GM23338 (cell line): ENCODE measurements around the gene SNRPD2. TPM values are rescaled to one million over a fixed set of nuclear protein-coding genes. Genes with fewer than 3 reads are reported as not detected.

ENCODE experiments used
- ATAC-seq: fragments of 200-7000 bp; cut with Tn5 transposase; 3 replicates; pipeline ENCODE4 v1.9.1; 2020
- DNase-seq: peaks from one replicate; pipeline ENCODE4 v3.0.0-alpha.2; 2015; ENCODE audit warnings: low spot score
- H2AFZ ChIP-seq: fragments of 200-600 bp; sonication (generic); 2 replicates; pipeline ENCODE4 v1.8.0; 2016; ENCODE audit warnings: antibody characterized with exemption, mild to moderate bottlenecking, moderate library complexity
- H3F3A ChIP-seq: fragments of 200-600 bp; sonication (generic); replicated peaks from 2 replicates; pipeline ENCODE4 v1.8.0; 2017; ENCODE audit warnings: antibody characterized with exemption, mixed run types, low read depth
- H3K27ac ChIP-seq: fragments of 200-600 bp; sonication (generic); 2 replicates; pipeline ENCODE4 v1.6.1; 2016; ENCODE audit warnings: low read depth
- H3K27me3 ChIP-seq: fragments of 200-600 bp; sonication (generic); 2 replicates; pipeline ENCODE4 v1.8.0; 2016; ENCODE audit warnings: mild to moderate bottlenecking, mixed run types, moderate library complexity; ENCODE audit not compliant: insufficient read depth
- H3K36me3 ChIP-seq: fragments of 200-600 bp; sonication (generic); 2 replicates; pipeline ENCODE4 v1.8.0; 2016; ENCODE audit warnings: mild to moderate bottlenecking; ENCODE audit not compliant: insufficient read depth
- H3K4me1 ChIP-seq: fragments of 200-600 bp; sonication (generic); 2 replicates; pipeline ENCODE4 v1.8.0; 2016; ENCODE audit warnings: mild to moderate bottlenecking, moderate library complexity; ENCODE audit not compliant: insufficient read depth
- H3K4me2 ChIP-seq: fragments of 200-600 bp; sonication (generic); 2 replicates; pipeline ENCODE4 v1.7.1; 2017; ENCODE audit warnings: mixed run types
- H3K4me3 ChIP-seq: fragments of 200-600 bp; sonication (generic); 2 replicates; pipeline ENCODE4 v1.6.1; 2016; ENCODE audit warnings: mixed run types
- H3K79me2 ChIP-seq: fragments of 200-600 bp; sonication (generic); replicated peaks from 2 replicates; pipeline ENCODE4 v1.8.0; 2017; ENCODE audit warnings: mild to moderate bottlenecking; ENCODE audit not compliant: insufficient read depth
- H3K9me2 ChIP-seq: fragments of 200-600 bp; sonication (generic); 2 replicates; pipeline ENCODE4 v1.8.0; 2017; ENCODE audit not compliant: insufficient read depth
- H4K20me1 ChIP-seq: fragments of 200-600 bp; sonication (generic); replicated peaks from 2 replicates; pipeline ENCODE4 v1.8.0; 2017; ENCODE audit warnings: mild to moderate bottlenecking; ENCODE audit not compliant: insufficient read depth
- H3K27ac Mint-ChIP-seq: 2 replicates; pipeline ENCODE4 v1.8.0; 2020; ENCODE audit warnings: inconsistent platforms, mild to moderate bottlenecking, moderate library complexity, mixed read lengths
- H3K27me3 Mint-ChIP-seq: 3 replicates; pipeline ENCODE4 v1.8.0; 2022; ENCODE audit warnings: low read depth, mild to moderate bottlenecking, moderate library complexity, mixed read lengths, inconsistent platforms; ENCODE audit not compliant: insufficient read depth, poor library complexity
- H3K36me3 Mint-ChIP-seq: 3 replicates; pipeline ENCODE4 v1.8.0; 2021; ENCODE audit warnings: low read depth, mild to moderate bottlenecking, inconsistent platforms, moderate library complexity, mixed read lengths
- H3K4me1 Mint-ChIP-seq: 3 replicates; pipeline ENCODE4 v1.8.0; 2020; ENCODE audit warnings: mild to moderate bottlenecking, inconsistent platforms, mixed read lengths
- H3K4me3 Mint-ChIP-seq: 3 replicates; pipeline ENCODE4 v1.8.0; 2021; ENCODE audit warnings: moderate library complexity, mild to moderate bottlenecking, inconsistent platforms, mixed read lengths
- H3K9me3 Mint-ChIP-seq: 3 replicates; pipeline ENCODE4 v1.8.0; 2020; ENCODE audit warnings: moderate library complexity, mild to moderate bottlenecking, inconsistent platforms, mixed read lengths
- CREB1 ChIP-seq: fragments of 250-450 bp; sonication (Bioruptor Pico); IDR thresholded peaks from 2 replicates; pipeline ENCODE4 v1.5.0; 2020; ENCODE audit warnings: low read depth, mild to moderate bottlenecking, moderate library complexity
- EZH2 ChIP-seq: fragments of 200-600 bp; sonication (generic); IDR thresholded peaks from one replicate; pipeline ENCODE4 v1.8.0; 2017; ENCODE audit warnings: antibody characterized with exemption, mild to moderate bottlenecking, low read depth; ENCODE audit not compliant: unreplicated experiment
- EZH2phosphoT487 ChIP-seq: fragments of 200-600 bp; sonication (generic); IDR thresholded peaks from one replicate; pipeline ENCODE4 v1.8.1; 2018; ENCODE audit warnings: antibody characterized with exemption; ENCODE audit not compliant: unreplicated experiment
- JUNB ChIP-seq: IDR thresholded peaks from one replicate; pipeline ENCODE4 v1.6.1; 2016; ENCODE audit warnings: antibody characterized with exemption; ENCODE audit not compliant: unreplicated experiment
- NANOG ChIP-seq: IDR thresholded peaks from 2 replicates; pipeline ENCODE4 v1.6.1; 2016; ENCODE audit warnings: antibody characterized with exemption, borderline replicate concordance
- POLR2AphosphoS5 ChIP-seq: IDR thresholded peaks from 2 replicates; pipeline ENCODE4 v1.6.1; 2016; ENCODE audit warnings: antibody characterized with exemption, low read depth
- STAT1 ChIP-seq: IDR thresholded peaks from one replicate; pipeline ENCODE4 v1.6.1; 2016; ENCODE audit warnings: antibody characterized with exemption; ENCODE audit not compliant: unreplicated experiment
- ZNF114 ChIP-seq: fragments of 250-450 bp; sonication (Bioruptor Pico); IDR thresholded peaks from 2 replicates; pipeline ENCODE4 v1.5.0; 2020; ENCODE audit warnings: mild to moderate bottlenecking, moderate library complexity
- ZNF331 ChIP-seq: fragments of 250-450 bp; sonication (Bioruptor Pico); IDR thresholded peaks from 2 replicates; pipeline ENCODE4 v1.5.0; 2020; ENCODE audit warnings: low read depth, mild to moderate bottlenecking, moderate library complexity
- polyA plus RNA-seq: library from polyadenylated mRNA; unstranded; fragments of >200 nt; fragmentation: Nextera tagmentation; extraction: Ambion mirVana; gene quantifications from 2 replicates; pipeline ENCODE4 v1.2.1, GENCODE V29; 2016
- total RNA-seq: library from RNA; depleted of rRNA; stranded (reverse); fragments of >200 nt; shearing (Covaris generic); gene quantifications from 2 replicates; pipeline ENCODE4 v1.2.3, GENCODE V29; 2014
- TF ChIP-seq, protein P1 (sequence below): IDR thresholded peaks from 2 replicates; pipeline ENCODE4 v1.6.1; 2016; ENCODE audit warnings: antibody characterized with exemption
- TF ChIP-seq, protein P2 (sequence below), 2 experiments: fragments of 200-600 bp in 1 of 2; sonication (generic) in 1 of 2; conservative IDR thresholded peaks; 2 replicates each; pipeline versions ENCODE4 v1.5.1 to v1.6.1; 2016 to 2017; ENCODE audit warnings: antibody characterized with exemption in 2 of 2, low read depth in 2 of 2, mild to moderate bottlenecking in 2 of 2, moderate library complexity in 1 of 2
- TF ChIP-seq, protein P3 (sequence below): IDR thresholded peaks from one replicate; pipeline ENCODE4 v1.6.1; 2018; ENCODE audit warnings: antibody characterized with exemption; ENCODE audit not compliant: unreplicated experiment
- TF ChIP-seq, protein P4 (sequence below): fragments of 250-450 bp; sonication (Bioruptor Pico); IDR thresholded peaks from 2 replicates; pipeline ENCODE4 v1.5.0; 2020; ENCODE audit warnings: mild to moderate bottlenecking, moderate library complexity

The SNRPD2 gene
- total and polyA plus RNA-seq, 2 experiments from 2014 or later = 169 to 1,375 TPM

DNA sequence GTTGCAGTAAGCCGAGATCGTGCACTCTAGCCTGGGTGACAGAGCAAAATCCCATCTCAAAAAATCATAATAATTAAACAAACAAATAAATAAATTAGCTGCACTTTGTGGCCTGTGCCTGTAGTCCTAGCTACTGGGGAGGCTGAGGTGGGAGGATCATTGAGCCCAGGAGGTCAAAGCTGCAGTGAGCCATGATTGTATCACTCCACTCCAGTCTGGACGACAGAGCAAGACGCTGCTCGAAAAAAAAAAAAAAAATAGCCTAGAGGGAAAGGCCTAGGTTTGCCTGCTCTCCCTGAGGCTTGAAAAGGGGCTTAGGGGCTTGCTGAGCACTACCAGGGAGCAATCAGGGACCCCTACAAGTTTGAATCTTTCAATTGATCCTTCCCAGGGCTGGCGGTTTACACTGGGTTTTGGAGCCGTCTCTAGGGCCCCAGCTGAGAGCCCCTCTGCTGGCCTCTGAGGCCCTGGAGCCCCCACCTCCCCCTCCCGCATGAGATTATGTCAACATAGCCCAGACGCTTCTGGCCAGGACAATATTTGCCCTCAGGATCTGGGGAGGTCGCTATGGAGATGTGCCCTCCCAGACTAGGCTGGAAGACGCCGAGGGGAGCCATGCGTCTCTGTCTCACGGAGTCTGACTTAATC is 34.1 kb downstream of the SNRPD2 start:
- H3K27me3 Mint-ChIP-seq = peaks cover 14% of the 10 kb centered on the region
- H3K4me3 ChIP-seq = no peak overlapping the region
- H3K9me2 ChIP-seq = no peaks in the 10 kb centered on the region
- no peak overlapping the region for H3K27ac ChIP-seq
- no peak overlapping the region for H3K4me2 ChIP-seq
- no peaks in the 10 kb centered on the region for H4K20me1 ChIP-seq
- peaks cover 10% of the 10 kb centered on the region for H3K4me1 Mint-ChIP-seq
- H3K4me3 Mint-ChIP-seq = no peak overlapping the region
- H3K36me3 Mint-ChIP-seq = no peaks in the 10 kb centered on the region; the same call in 2 of the 3 replicates
- H3K36me3 ChIP-seq = no peaks in the 10 kb centered on the region
- no peaks in the 10 kb centered on the region for H3K79me2 ChIP-seq
- no peak for TF ChIP-seq ZNF114 (CRISPR knock-in tag)
- TF ChIP-seq CREB1 (CRISPR knock-in tag) = no peak
- TF ChIP-seq NANOG = no peak
- TF ChIP-seq ZNF331 (CRISPR knock-in tag) = no peak
- TF ChIP-seq, protein P1, sequence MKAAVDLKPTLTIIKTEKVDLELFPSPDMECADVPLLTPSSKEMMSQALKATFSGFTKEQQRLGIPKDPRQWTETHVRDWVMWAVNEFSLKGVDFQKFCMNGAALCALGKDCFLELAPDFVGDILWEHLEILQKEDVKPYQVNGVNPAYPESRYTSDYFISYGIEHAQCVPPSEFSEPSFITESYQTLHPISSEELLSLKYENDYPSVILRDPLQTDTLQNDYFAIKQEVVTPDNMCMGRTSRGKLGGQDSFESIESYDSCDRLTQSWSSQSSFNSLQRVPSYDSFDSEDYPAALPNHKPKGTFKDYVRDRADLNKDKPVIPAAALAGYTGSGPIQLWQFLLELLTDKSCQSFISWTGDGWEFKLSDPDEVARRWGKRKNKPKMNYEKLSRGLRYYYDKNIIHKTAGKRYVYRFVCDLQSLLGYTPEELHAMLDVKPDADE = no peak
- no peak for TF ChIP-seq STAT1
- no peak for TF ChIP-seq EZH2
- TF ChIP-seq JUNB = no peak
- TF ChIP-seq POLR2AphosphoS5 = no peak
- TF ChIP-seq, protein P2, sequence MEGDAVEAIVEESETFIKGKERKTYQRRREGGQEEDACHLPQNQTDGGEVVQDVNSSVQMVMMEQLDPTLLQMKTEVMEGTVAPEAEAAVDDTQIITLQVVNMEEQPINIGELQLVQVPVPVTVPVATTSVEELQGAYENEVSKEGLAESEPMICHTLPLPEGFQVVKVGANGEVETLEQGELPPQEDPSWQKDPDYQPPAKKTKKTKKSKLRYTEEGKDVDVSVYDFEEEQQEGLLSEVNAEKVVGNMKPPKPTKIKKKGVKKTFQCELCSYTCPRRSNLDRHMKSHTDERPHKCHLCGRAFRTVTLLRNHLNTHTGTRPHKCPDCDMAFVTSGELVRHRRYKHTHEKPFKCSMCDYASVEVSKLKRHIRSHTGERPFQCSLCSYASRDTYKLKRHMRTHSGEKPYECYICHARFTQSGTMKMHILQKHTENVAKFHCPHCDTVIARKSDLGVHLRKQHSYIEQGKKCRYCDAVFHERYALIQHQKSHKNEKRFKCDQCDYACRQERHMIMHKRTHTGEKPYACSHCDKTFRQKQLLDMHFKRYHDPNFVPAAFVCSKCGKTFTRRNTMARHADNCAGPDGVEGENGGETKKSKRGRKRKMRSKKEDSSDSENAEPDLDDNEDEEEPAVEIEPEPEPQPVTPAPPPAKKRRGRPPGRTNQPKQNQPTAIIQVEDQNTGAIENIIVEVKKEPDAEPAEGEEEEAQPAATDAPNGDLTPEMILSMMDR (conservative IDR thresholded peaks at IDR 0.05; ENCODE audit: low read depth in 2 of 2) = no peak
- TF ChIP-seq, protein P3, sequence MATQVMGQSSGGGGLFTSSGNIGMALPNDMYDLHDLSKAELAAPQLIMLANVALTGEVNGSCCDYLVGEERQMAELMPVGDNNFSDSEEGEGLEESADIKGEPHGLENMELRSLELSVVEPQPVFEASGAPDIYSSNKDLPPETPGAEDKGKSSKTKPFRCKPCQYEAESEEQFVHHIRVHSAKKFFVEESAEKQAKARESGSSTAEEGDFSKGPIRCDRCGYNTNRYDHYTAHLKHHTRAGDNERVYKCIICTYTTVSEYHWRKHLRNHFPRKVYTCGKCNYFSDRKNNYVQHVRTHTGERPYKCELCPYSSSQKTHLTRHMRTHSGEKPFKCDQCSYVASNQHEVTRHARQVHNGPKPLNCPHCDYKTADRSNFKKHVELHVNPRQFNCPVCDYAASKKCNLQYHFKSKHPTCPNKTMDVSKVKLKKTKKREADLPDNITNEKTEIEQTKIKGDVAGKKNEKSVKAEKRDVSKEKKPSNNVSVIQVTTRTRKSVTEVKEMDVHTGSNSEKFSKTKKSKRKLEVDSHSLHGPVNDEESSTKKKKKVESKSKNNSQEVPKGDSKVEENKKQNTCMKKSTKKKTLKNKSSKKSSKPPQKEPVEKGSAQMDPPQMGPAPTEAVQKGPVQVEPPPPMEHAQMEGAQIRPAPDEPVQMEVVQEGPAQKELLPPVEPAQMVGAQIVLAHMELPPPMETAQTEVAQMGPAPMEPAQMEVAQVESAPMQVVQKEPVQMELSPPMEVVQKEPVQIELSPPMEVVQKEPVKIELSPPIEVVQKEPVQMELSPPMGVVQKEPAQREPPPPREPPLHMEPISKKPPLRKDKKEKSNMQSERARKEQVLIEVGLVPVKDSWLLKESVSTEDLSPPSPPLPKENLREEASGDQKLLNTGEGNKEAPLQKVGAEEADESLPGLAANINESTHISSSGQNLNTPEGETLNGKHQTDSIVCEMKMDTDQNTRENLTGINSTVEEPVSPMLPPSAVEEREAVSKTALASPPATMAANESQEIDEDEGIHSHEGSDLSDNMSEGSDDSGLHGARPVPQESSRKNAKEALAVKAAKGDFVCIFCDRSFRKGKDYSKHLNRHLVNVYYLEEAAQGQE = no peak
- no peak for TF ChIP-seq EZH2phosphoT487
- TF ChIP-seq, protein P4, sequence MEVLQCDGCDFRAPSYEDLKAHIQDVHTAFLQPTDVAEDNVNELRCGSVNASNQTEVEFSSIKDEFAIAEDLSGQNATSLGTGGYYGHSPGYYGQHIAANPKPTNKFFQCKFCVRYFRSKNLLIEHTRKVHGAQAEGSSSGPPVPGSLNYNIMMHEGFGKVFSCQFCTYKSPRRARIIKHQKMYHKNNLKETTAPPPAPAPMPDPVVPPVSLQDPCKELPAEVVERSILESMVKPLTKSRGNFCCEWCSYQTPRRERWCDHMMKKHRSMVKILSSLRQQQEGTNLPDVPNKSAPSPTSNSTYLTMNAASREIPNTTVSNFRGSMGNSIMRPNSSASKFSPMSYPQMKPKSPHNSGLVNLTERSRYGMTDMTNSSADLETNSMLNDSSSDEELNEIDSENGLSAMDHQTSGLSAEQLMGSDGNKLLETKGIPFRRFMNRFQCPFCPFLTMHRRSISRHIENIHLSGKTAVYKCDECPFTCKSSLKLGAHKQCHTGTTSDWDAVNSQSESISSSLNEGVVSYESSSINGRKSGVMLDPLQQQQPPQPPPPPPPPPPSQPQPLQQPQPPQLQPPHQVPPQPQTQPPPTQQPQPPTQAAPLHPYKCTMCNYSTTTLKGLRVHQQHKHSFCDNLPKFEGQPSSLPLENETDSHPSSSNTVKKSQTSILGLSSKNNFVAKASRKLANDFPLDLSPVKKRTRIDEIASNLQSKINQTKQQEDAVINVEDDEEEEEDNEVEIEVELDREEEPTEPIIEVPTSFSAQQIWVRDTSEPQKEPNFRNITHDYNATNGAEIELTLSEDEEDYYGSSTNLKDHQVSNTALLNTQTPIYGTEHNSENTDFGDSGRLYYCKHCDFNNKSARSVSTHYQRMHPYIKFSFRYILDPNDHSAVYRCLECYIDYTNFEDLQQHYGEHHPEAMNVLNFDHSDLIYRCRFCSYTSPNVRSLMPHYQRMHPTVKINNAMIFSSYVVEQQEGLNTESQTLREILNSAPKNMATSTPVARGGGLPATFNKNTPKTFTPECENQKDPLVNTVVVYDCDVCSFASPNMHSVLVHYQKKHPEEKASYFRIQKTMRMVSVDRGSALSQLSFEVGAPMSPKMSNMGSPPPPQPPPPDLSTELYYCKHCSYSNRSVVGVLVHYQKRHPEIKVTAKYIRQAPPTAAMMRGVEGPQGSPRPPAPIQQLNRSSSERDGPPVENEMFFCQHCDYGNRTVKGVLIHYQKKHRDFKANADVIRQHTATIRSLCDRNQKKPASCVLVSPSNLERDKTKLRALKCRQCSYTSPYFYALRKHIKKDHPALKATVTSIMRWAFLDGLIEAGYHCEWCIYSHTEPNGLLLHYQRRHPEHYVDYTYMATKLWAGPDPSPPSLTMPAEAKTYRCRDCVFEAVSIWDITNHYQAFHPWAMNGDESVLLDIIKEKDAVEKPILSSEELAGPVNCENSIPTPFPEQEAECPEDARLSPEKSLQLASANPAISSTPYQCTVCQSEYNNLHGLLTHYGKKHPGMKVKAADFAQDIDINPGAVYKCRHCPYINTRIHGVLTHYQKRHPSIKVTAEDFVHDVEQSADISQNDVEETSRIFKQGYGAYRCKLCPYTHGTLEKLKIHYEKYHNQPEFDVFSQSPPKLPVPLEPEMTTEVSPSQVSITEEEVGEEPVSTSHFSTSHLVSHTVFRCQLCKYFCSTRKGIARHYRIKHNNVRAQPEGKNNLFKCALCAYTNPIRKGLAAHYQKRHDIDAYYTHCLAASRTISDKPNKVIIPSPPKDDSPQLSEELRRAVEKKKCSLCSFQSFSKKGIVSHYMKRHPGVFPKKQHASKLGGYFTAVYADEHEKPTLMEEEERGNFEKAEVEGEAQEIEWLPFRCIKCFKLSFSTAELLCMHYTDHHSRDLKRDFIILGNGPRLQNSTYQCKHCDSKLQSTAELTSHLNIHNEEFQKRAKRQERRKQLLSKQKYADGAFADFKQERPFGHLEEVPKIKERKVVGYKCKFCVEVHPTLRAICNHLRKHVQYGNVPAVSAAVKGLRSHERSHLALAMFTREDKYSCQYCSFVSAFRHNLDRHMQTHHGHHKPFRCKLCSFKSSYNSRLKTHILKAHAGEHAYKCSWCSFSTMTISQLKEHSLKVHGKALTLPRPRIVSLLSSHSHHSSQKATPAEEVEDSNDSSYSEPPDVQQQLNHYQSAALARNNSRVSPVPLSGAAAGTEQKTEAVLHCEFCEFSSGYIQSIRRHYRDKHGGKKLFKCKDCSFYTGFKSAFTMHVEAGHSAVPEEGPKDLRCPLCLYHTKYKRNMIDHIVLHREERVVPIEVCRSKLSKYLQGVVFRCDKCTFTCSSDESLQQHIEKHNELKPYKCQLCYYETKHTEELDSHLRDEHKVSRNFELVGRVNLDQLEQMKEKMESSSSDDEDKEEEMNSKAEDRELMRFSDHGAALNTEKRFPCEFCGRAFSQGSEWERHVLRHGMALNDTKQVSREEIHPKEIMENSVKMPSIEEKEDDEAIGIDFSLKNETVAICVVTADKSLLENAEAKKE = no peak
- H3K27me3 ChIP-seq = no peaks in the 10 kb centered on the region
- peak; percentile 46 for ATAC-seq
- H3F3A ChIP-seq = no peaks in the 10 kb centered on the region
- no peaks in the 10 kb centered on the region for H3K9me3 Mint-ChIP-seq
- 0 out of 2 replicates have a peak, but pooled peaks cover 4% of the 10 kb centered on the region for H3K4me1 ChIP-seq
- no peak overlapping the region for H3K27ac Mint-ChIP-seq
- no peak for DNase-seq
- H2AFZ ChIP-seq = peak overlapping the region; percentile 83
